GM18951 (cell line): ENCODE measurements around the gene CLDN25.

Source experiments
- POLR2A ChIP-seq: IDR thresholded peaks from 4 replicates; pipeline ENCODE4 v1.6.1; 2011; ENCODE audit warnings: mild to moderate bottlenecking; ENCODE audit not compliant: insufficient read length, insufficient read depth; ENCODE audit errors: extremely low read depth
- in situ Hi-C: fragments of 300-500 bp; cut with MboI; formaldehyde crosslinking; loops from one replicate; pipeline ENCODE4 v1.12.0; 2022; ENCODE audit warnings: low sequenced_read_pairs, mixed read lengths, inconsistent platforms; ENCODE audit not compliant: unreplicated experiment

CLDN25 gene

GRCh38 chr11:113827477-113827876, 47.9 kb downstream of the CLDN25 start:
- no peak for TF ChIP-seq POLR2A

GRCh38 chr11:113828191-113828590, 48.6 kb downstream of the CLDN25 start:
- no peak for TF ChIP-seq POLR2A
- in situ Hi-C loops: no loop called here

More at GRCh38 chr11:113827477-113827876, 47.9 kb downstream of the CLDN25 start:
- in situ Hi-C loops: no loop called here

GRCh38 chr11:113829751-113830150, 50.2 kb downstream of the CLDN25 start:
- in situ Hi-C loops: no loop called here
- TF ChIP-seq POLR2A: no peak
